ENCODE data around the gene C1QTNF9B. TPM values are rescaled to one million over a fixed set of nuclear protein-coding genes. Genes with fewer than 3 reads are reported as not detected.

The C1QTNF9B gene
- total RNA-seq, 2 donors from 2014 or later, result not detected

DNA sequence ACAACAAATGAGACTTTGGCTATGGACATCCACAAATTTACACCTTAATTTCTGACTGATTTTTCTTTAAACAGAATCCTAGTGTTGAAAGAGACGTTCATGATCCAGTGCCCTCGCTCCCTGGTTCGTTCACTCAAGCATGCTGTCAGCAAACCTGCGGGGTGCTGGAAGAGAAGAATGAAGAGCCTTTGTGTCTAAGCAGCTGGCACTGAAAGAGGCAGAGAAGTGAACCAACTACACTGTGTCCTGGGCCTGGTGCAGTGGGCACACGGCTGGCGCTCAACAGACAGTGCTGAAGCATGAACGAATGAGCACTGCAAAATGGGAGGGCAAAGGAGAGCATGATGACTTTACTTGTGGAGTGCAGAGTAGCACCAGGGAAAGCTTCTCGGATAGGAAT, 54.9 kb downstream of the C1QTNF9B start:
- DNase-seq, result no peak
- H3K27ac Mint-ChIP-seq, result no peak overlapping the region
- no peak overlapping the region for H3K4me3 ChIP-seq (ENCODE audit: low read length)
- H3K9me3 ChIP-seq (ENCODE audit: control insufficient read depth, low read length), result no peaks in the 10 kb centered on the region
- H3K4me1 ChIP-seq (ENCODE audit: control insufficient read depth, insufficient read depth, low read length), result no peaks in the 10 kb centered on the region
- H3K27ac ChIP-seq (ENCODE audit: low read depth, low read length), result no peak overlapping the region
- H3K36me3 ChIP-seq (ENCODE audit: control insufficient read depth, insufficient read depth, low read length), result no peaks in the 10 kb centered on the region
- TF ChIP-seq, protein P1, sequence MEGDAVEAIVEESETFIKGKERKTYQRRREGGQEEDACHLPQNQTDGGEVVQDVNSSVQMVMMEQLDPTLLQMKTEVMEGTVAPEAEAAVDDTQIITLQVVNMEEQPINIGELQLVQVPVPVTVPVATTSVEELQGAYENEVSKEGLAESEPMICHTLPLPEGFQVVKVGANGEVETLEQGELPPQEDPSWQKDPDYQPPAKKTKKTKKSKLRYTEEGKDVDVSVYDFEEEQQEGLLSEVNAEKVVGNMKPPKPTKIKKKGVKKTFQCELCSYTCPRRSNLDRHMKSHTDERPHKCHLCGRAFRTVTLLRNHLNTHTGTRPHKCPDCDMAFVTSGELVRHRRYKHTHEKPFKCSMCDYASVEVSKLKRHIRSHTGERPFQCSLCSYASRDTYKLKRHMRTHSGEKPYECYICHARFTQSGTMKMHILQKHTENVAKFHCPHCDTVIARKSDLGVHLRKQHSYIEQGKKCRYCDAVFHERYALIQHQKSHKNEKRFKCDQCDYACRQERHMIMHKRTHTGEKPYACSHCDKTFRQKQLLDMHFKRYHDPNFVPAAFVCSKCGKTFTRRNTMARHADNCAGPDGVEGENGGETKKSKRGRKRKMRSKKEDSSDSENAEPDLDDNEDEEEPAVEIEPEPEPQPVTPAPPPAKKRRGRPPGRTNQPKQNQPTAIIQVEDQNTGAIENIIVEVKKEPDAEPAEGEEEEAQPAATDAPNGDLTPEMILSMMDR (conservative IDR thresholded peaks at IDR 0.05), result no peak
- no peaks in the 10 kb centered on the region for H3K9me3 Mint-ChIP-seq
- no peak overlapping the region for H3K9ac ChIP-seq (ENCODE audit: extremely low read depth, low read length, poor library complexity, severe bottlenecking)
- no peak overlapping the region for H3K4me3 Mint-ChIP-seq
- peaks cover 30% of the 10 kb centered on the region for H3K27me3 ChIP-seq (ENCODE audit: control insufficient read depth, insufficient read depth, low read length, poor library complexity, severe bottlenecking)
- 84 to 90% methylated on average over 6 to 8 of the region's 8 CpGs for WGBS, 2 experiments (ENCODE audit: insufficient coverage in 1 of 2, insufficient read length in 1 of 2)
- H3K4me1 Mint-ChIP-seq, result peaks cover 9% of the 10 kb centered on the region
- H3K27me3 Mint-ChIP-seq (ENCODE audit: insufficient read depth), result peaks cover 22% of the 10 kb centered on the region
- no peaks in the 10 kb centered on the region for H3K36me3 Mint-ChIP-seq (ENCODE audit: low read depth)

Other genes with a start within 250 kb of the C1QTNF9B start
- 10 to 100 TPM; 23.1 to 23.9 TPM for gene MIPEP, start 8.1 kb downstream of the C1QTNF9B start, total RNA-seq

All from endodermal cell (in vitro differentiated cells).